ENCODE data around the gene SLC46A1. TPM values are rescaled to one million over a fixed set of nuclear protein-coding genes. Genes with fewer than 3 reads are reported as not detected.

SLC46A1 gene
- total and polyA plus RNA-seq, 2 donors (not counting 1 experiment from before 2014, with no cell fraction given): 2.5 to 4.3 TPM

DNA sequence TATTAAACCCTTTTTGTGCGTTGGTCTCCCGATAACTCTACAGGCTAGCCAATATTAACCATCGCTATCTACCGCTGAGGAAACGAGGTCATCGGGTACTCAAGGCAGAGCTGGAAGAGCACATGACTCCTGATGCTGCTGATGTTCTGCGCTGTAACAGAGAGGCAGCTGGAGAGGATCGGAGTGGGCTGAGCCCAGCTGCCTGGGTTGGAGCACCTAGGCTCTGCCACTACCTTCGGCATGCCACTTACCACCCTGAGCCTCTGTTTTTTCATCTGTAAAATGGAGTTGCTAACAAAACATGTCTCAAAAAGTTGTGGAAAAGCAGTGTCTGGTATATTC is 432 bp upstream of the SLC46A1 start:
- H3K27me3 ChIP-seq (replicated peaks in 1 of 4; ENCODE audit: control extremely low read depth in 1 of 4, control insufficient read depth in 3 of 4, insufficient read depth in 4 of 4, low read length in 3 of 4): no peaks in the 10 kb centered on the region
- peak overlapping the region in 4 of 5 experiments; percentile 58 to 91 (median 75) for H3K4me3 ChIP-seq (ENCODE audit: control extremely low read depth in 1 of 5, extremely low read depth in 1 of 5, insufficient read depth in 1 of 5, low read depth in 2 of 5, low read length in 4 of 5)
- no peak overlapping the region for H3K27ac ChIP-seq (ENCODE audit: low read length in 2 of 2)
- ChIA-PET POLR2A (no interaction called here), CTCF (interaction anchor here (0.6 to 2.1 kb wide), 3 partner anchors 8 to 364 kb away, joined by 3 to 12 read pairs (median 3); no protein-coding TSS in a partner anchor)
- H3K36me3 ChIP-seq (replicated peaks in 1 of 2; ENCODE audit: control extremely low read depth in 1 of 2, control insufficient read depth in 1 of 2, extremely low read depth in 1 of 2, insufficient read depth in 2 of 2, low read length in 1 of 2): no peaks in the 10 kb centered on the region
- intact Hi-C loops (cut with micrococcal nuclease): loop anchor here (5.0 kb wide), 1 partner anchor 34 kb away; the partner anchor contains the start of genes SARM1 and VTN
- DNase-seq (no peak), ATAC-seq (ENCODE audit: low read depth) (no peak)
- H3K79me2 ChIP-seq (ENCODE audit: control insufficient read depth, insufficient read depth, low read length): no peaks in the 10 kb centered on the region
- Mint-ChIP-seq H3K27ac (peak overlapping the region; percentile 81), H3K9me3 (ENCODE audit: insufficient read depth) (no peaks in the 10 kb centered on the region), H3K4me3 (peak overlapping the region; percentile 90), H3K4me1 (peaks cover 10% of the 10 kb centered on the region), H3K27me3 (peaks cover 7% of the 10 kb centered on the region)
- TF ChIP-seq EZH2 (IDR thresholded peaks at IDR 0.05; ENCODE audit: borderline replicate concordance, insufficient read depth, low read depth, low read length, poor library complexity, severe bottlenecking): no peak
- TF ChIP-seq, protein P1, sequence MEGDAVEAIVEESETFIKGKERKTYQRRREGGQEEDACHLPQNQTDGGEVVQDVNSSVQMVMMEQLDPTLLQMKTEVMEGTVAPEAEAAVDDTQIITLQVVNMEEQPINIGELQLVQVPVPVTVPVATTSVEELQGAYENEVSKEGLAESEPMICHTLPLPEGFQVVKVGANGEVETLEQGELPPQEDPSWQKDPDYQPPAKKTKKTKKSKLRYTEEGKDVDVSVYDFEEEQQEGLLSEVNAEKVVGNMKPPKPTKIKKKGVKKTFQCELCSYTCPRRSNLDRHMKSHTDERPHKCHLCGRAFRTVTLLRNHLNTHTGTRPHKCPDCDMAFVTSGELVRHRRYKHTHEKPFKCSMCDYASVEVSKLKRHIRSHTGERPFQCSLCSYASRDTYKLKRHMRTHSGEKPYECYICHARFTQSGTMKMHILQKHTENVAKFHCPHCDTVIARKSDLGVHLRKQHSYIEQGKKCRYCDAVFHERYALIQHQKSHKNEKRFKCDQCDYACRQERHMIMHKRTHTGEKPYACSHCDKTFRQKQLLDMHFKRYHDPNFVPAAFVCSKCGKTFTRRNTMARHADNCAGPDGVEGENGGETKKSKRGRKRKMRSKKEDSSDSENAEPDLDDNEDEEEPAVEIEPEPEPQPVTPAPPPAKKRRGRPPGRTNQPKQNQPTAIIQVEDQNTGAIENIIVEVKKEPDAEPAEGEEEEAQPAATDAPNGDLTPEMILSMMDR (IDR thresholded peaks at IDR 0.05): no peak
- 30% methylated on average over 8 of the region's 9 CpGs for WGBS (ENCODE audit: insufficient coverage)
- H3K4me1 ChIP-seq (ENCODE audit: control insufficient read depth in 2 of 2, insufficient read depth in 2 of 2, low read length in 2 of 2): peaks cover 8 to 12% of the 10 kb centered on the region in 2 donors
- H3K9me3 ChIP-seq (ENCODE audit: control extremely low read depth in 1 of 3, control insufficient read depth in 2 of 3, insufficient read depth in 1 of 3, low read length in 2 of 3): peaks cover 0 to 4% (median 0%) of the 10 kb centered on the region in 3 donors
- peak overlapping the region; percentile 97 for H3K4me2 ChIP-seq (replicated peaks; ENCODE audit: low read depth, low read length, poor library complexity, severe bottlenecking)
- H2AFZ ChIP-seq (ENCODE audit: insufficient read depth, low read depth, low read length, poor library complexity, severe bottlenecking): peak overlapping the region; percentile 90
- peak overlapping the region; percentile 76 for H3K9ac ChIP-seq (ENCODE audit: low read length)
- no peaks in the 10 kb centered on the region for H4K20me1 ChIP-seq (ENCODE audit: control insufficient read depth, insufficient read depth, low read length, poor library complexity, severe bottlenecking)

DNA sequence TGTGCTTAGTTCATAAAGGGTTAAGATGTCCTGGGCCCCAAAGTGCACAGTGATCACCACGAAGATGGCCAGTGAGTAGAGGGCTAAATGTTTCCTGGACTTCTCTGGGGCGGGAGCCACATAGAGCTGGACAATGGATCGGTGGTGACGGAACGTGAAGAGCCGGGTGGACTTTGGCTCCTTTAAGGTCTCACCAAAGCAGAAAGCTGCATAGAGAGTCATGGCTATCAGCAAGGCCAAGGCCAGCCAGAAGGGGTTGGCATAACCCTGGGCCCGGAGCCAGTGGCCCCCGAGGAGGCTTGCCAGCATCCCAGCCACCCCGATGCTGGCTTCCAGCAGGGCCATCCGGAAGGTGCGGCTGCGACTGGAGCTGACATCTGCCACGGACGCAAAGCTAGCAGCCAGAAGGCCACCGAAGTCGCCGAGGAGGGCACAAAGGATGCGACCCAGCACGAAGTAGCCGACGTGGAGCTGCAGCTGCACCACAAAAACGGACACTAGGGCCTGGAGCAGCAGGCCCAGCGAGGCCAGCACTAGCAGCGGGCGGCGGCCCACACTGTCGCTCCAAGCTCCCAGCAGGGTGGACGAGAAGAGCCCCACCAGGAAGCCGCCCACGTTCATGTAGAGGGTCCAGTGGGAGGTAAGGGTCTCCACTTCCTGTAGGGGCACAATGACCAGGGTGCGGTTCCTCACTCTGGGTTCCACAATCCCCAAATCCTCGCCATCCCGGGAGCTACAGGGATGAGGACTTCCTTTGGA is 1.0 kb downstream of the SLC46A1 start:
- intact Hi-C loops (cut with micrococcal nuclease): loop anchor here (5.0 kb wide), 1 partner anchor 33 kb away; the partner anchor contains the start of genes SARM1 and VTN
- WGBS (ENCODE audit: insufficient coverage): 96% methylated on average over 27 of the region's 33 CpGs
- Histone ChIP-seq H3K9ac (ENCODE audit: low read length) (peak overlapping the region; percentile 76), H3K4me2 (replicated peaks; ENCODE audit: low read depth, low read length, poor library complexity, severe bottlenecking) (peak overlapping the region; percentile 97), H3K79me2 (ENCODE audit: control insufficient read depth, insufficient read depth, low read length) (no peaks in the 10 kb centered on the region), H3K4me1 (ENCODE audit: control insufficient read depth in 2 of 2, insufficient read depth in 2 of 2, low read length in 2 of 2) (peaks cover 8 to 12% of the 10 kb centered on the region in 2 donors), H3K4me3 (ENCODE audit: control extremely low read depth in 1 of 5, extremely low read depth in 1 of 5, insufficient read depth in 1 of 5, low read depth in 2 of 5, low read length in 4 of 5) (peak overlapping the region in 4 of 5 experiments; percentile 58 to 91 (median 75)), H3K27ac (ENCODE audit: low read length in 2 of 2) (no peak overlapping the region), H4K20me1 (ENCODE audit: control insufficient read depth, insufficient read depth, low read length, poor library complexity, severe bottlenecking) (no peaks in the 10 kb centered on the region), H3K27me3 (replicated peaks in 1 of 4; ENCODE audit: control extremely low read depth in 1 of 4, control insufficient read depth in 3 of 4, insufficient read depth in 4 of 4, low read length in 3 of 4) (no peaks in the 10 kb centered on the region), H3K36me3 (replicated peaks in 1 of 2; ENCODE audit: control extremely low read depth in 1 of 2, control insufficient read depth in 1 of 2, extremely low read depth in 1 of 2, insufficient read depth in 2 of 2, low read length in 1 of 2) (no peaks in the 10 kb centered on the region), H2AFZ (ENCODE audit: insufficient read depth, low read depth, low read length, poor library complexity, severe bottlenecking) (peak overlapping the region; percentile 90), H3K9me3 (ENCODE audit: control extremely low read depth in 1 of 3, control insufficient read depth in 2 of 3, insufficient read depth in 1 of 3, low read length in 2 of 3) (peaks cover 0 to 4% (median 0%) of the 10 kb centered on the region in 3 donors)
- Mint-ChIP-seq H3K4me3 (peak overlapping the region; percentile 90), H3K27ac (no peak overlapping the region), H3K4me1 (peaks cover 10% of the 10 kb centered on the region), H3K9me3 (ENCODE audit: insufficient read depth) (no peaks in the 10 kb centered on the region), H3K27me3 (peaks cover 7% of the 10 kb centered on the region)
- POLR2A ChIA-PET: no interaction called here
- no peak for ATAC-seq (ENCODE audit: low read depth)
- CTCF ChIA-PET: interaction anchor here (1.5 kb wide), 1 partner anchor 11 kb away, joined by 11 read pairs; no protein-coding TSS in a partner anchor
- TF ChIP-seq EZH2 (IDR thresholded peaks at IDR 0.05; ENCODE audit: borderline replicate concordance, insufficient read depth, low read depth, low read length, poor library complexity, severe bottlenecking): no peak
- TF ChIP-seq, protein P1 (IDR thresholded peaks at IDR 0.05): no peak
- DNase-seq: no peak
